ENCODE measurements around the gene RBMS3. TPM values are rescaled to one million over a fixed set of nuclear protein-coding genes. Genes with fewer than 3 reads are reported as not detected.
"Not testable (repeated sequence)": the region's sequence is repeated elsewhere in the genome, so short reads cannot be mapped to it uniquely, and the experiment has no call there.

The RBMS3 gene
- total RNA-seq, 5 donors from 2014 or later (not counting 1 experiment from before 2014, with no cell fraction given): 0.62 to 2.9 (median 1.4) TPM

- no peaks in the 10 kb centered on the region for H3K36me3 Mint-ChIP-seq
- H3K27ac Mint-ChIP-seq: no peak overlapping the region
- H3K4me3 Mint-ChIP-seq: no peak overlapping the region
- DNase-seq: no peak
- H3K4me1 ChIP-seq (ENCODE audit: control insufficient read depth in 1 of 2, extremely low read depth in 1 of 2, insufficient read depth in 2 of 2, low read length in 2 of 2): no peaks in the 10 kb centered on the region
- H3K4me1 Mint-ChIP-seq: no peaks in the 10 kb centered on the region
- no peaks in the 10 kb centered on the region for H3K36me3 ChIP-seq (ENCODE audit: control insufficient read depth in 2 of 2, extremely low read depth in 1 of 2, insufficient read depth in 1 of 2, low read length in 1 of 2)
- H3K27me3 Mint-ChIP-seq: no peaks in the 10 kb centered on the region
- 100% methylated on average over 1 of the region's 2 CpGs for WGBS (ENCODE audit: insufficient coverage)
- no peak overlapping the region for H3K27ac ChIP-seq (ENCODE audit: low read length)
- POLR2A ChIA-PET: no interaction called here
- CTCF ChIA-PET: no interaction called here
- ATAC-seq (replicated peaks in 1 of 4): no peak
- no peaks in the 10 kb centered on the region for H3K27me3 ChIP-seq (replicated peaks in 1 of 2; ENCODE audit: control insufficient read depth in 2 of 2, extremely low read depth in 1 of 2, insufficient read depth in 2 of 2, low read length in 1 of 2)
- H3K9me3 ChIP-seq: no peaks in the 10 kb centered on the region
- H3K4me3 ChIP-seq (ENCODE audit: control insufficient read depth in 1 of 2, extremely low read depth in 1 of 2, low read length in 1 of 2): no peak overlapping the region
- H3K9me3 Mint-ChIP-seq: no peaks in the 10 kb centered on the region
Measured at GRCh38 chr3:29521751-29522150, 240.9 kb downstream of the RBMS3 start.

DNA sequence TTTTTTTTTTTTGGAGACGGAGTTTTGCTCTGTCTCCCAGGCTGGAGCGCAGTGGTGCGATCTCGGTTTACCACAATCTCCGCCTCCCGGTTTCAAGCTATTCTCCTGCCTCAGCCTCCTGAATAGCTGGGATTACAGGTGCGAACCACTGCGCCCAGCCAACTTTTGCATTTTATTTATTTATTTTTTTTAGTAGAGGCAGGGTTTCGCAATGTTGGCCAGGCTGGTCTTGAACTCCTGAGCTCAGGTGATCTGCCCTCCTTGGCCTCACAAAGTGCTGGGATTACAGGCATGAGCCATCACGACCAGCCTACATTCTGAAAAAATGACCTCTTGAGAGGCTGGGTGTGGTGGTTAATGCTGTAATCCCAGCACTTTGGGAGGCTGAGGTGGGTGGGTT lies 243.6 kb downstream of the RBMS3 start:
- H3K9me3 ChIP-seq; H3K4me1 Mint-ChIP-seq; ATAC-seq (replicated peaks in 1 of 4); POLR2A ChIA-PET; CTCF ChIA-PET; DNase-seq; H3K27me3 ChIP-seq (replicated peaks in 1 of 2; ENCODE audit: control insufficient read depth in 2 of 2, extremely low read depth in 1 of 2, insufficient read depth in 2 of 2, low read length in 1 of 2); H3K27ac ChIP-seq (ENCODE audit: low read length); H3K36me3 ChIP-seq (ENCODE audit: control insufficient read depth in 2 of 2, extremely low read depth in 1 of 2, insufficient read depth in 1 of 2, low read length in 1 of 2); H3K9me3 Mint-ChIP-seq; H3K4me3 ChIP-seq (ENCODE audit: control insufficient read depth in 1 of 2, extremely low read depth in 1 of 2, low read length in 1 of 2); H3K27ac Mint-ChIP-seq; H3K4me3 Mint-ChIP-seq; H3K27me3 Mint-ChIP-seq; H3K36me3 Mint-ChIP-seq; H3K4me1 ChIP-seq (ENCODE audit: control insufficient read depth in 1 of 2, extremely low read depth in 1 of 2, insufficient read depth in 2 of 2, low read length in 2 of 2): not testable (repeated sequence)
- WGBS (ENCODE audit: insufficient coverage): 30% methylated on average over 1 of the region's 10 CpGs

- ChIA-PET CTCF (no interaction called here), POLR2A (no interaction called here)
- Mint-ChIP-seq H3K36me3 (no peaks in the 10 kb centered on the region), H3K27ac (no peak overlapping the region), H3K4me1 (no peaks in the 10 kb centered on the region), H3K4me3 (no peak overlapping the region), H3K27me3 (no peaks in the 10 kb centered on the region), H3K9me3 (no peaks in the 10 kb centered on the region)
- ATAC-seq (replicated peaks in 1 of 4) (no peak), DNase-seq (no peak)
- Histone ChIP-seq H3K36me3 (ENCODE audit: control insufficient read depth in 2 of 2, extremely low read depth in 1 of 2, insufficient read depth in 1 of 2, low read length in 1 of 2) (no peaks in the 10 kb centered on the region), H3K27ac (ENCODE audit: low read length) (no peak overlapping the region), H3K27me3 (replicated peaks in 1 of 2; ENCODE audit: control insufficient read depth in 2 of 2, extremely low read depth in 1 of 2, insufficient read depth in 2 of 2, low read length in 1 of 2) (no peaks in the 10 kb centered on the region), H3K9me3 (no peaks in the 10 kb centered on the region), H3K4me1 (ENCODE audit: control insufficient read depth in 1 of 2, extremely low read depth in 1 of 2, insufficient read depth in 2 of 2, low read length in 2 of 2) (no peaks in the 10 kb centered on the region), H3K4me3 (ENCODE audit: control insufficient read depth in 1 of 2, extremely low read depth in 1 of 2, low read length in 1 of 2) (no peak overlapping the region)
- WGBS (ENCODE audit: insufficient coverage): 67% methylated on average over 1 of the region's 1 CpG
Measured at GRCh38 chr3:29525254-29525881, 244.5 kb downstream of the RBMS3 start.

GRCh38 chr3:29527246-29527645 lies 246.4 kb downstream of the RBMS3 start:
- Mint-ChIP-seq H3K27ac (no peak overlapping the region), H3K27me3 (no peaks in the 10 kb centered on the region), H3K4me3 (no peak overlapping the region), H3K4me1 (no peaks in the 10 kb centered on the region), H3K36me3 (no peaks in the 10 kb centered on the region), H3K9me3 (no peaks in the 10 kb centered on the region)
- ChIA-PET POLR2A (no interaction called here), CTCF (no interaction called here)
- no peak overlapping the region for H3K27ac ChIP-seq (ENCODE audit: low read length)
- H3K36me3 ChIP-seq (ENCODE audit: control insufficient read depth in 2 of 2, extremely low read depth in 1 of 2, insufficient read depth in 1 of 2, low read length in 1 of 2): no peaks in the 10 kb centered on the region
- H3K4me3 ChIP-seq (ENCODE audit: control insufficient read depth in 1 of 2, extremely low read depth in 1 of 2, low read length in 1 of 2): no peak overlapping the region
- no peaks in the 10 kb centered on the region for H3K9me3 ChIP-seq
- no peak for ATAC-seq (replicated peaks in 1 of 4)
- no peaks in the 10 kb centered on the region for H3K27me3 ChIP-seq (replicated peaks in 1 of 2; ENCODE audit: control insufficient read depth in 2 of 2, extremely low read depth in 1 of 2, insufficient read depth in 2 of 2, low read length in 1 of 2)
- no peak for DNase-seq
- no CpG with 5 or more reads among the region's 1 CpG for WGBS (ENCODE audit: insufficient coverage)
- H3K4me1 ChIP-seq (ENCODE audit: control insufficient read depth in 1 of 2, extremely low read depth in 1 of 2, insufficient read depth in 2 of 2, low read length in 2 of 2): no peaks in the 10 kb centered on the region

DNA sequence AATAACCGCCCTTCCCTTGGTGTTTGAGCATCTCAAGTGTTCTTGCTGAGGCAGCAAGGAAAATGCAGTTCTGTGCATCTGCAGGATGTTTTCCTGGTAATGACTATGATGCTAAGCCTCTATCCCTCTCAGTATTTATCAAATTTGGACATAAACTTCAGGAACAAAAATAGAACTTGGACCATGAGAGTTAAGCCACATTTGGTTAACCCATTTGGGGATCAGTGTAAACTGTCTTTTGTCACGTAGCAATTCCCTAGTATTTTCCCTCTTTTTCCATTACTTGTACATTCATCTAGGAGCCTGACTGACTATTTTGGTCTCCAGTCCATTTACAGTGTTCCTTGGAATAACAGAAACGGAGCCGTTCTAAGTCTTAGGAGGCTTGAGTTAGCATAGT lies 250.8 kb downstream of the RBMS3 start:
- H3K4me1 Mint-ChIP-seq: no peaks in the 10 kb centered on the region
- no peak overlapping the region for H3K27ac Mint-ChIP-seq
- H3K36me3 Mint-ChIP-seq: no peaks in the 10 kb centered on the region
- CTCF ChIA-PET: no interaction called here
- Histone ChIP-seq H3K36me3 (ENCODE audit: control insufficient read depth in 2 of 2, extremely low read depth in 1 of 2, insufficient read depth in 1 of 2, low read length in 1 of 2) (no peaks in the 10 kb centered on the region), H3K4me3 (ENCODE audit: control insufficient read depth in 1 of 2, extremely low read depth in 1 of 2, low read length in 1 of 2) (no peak overlapping the region), H3K27me3 (replicated peaks in 1 of 2; ENCODE audit: control insufficient read depth in 2 of 2, extremely low read depth in 1 of 2, insufficient read depth in 2 of 2, low read length in 1 of 2) (no peaks in the 10 kb centered on the region), H3K4me1 (ENCODE audit: control insufficient read depth in 1 of 2, extremely low read depth in 1 of 2, insufficient read depth in 2 of 2, low read length in 2 of 2) (no peaks in the 10 kb centered on the region), H3K9me3 (no peaks in the 10 kb centered on the region), H3K27ac (ENCODE audit: low read length) (no peak overlapping the region)
- ATAC-seq (replicated peaks in 1 of 4): no peak
- H3K4me3 Mint-ChIP-seq: no peak overlapping the region
- POLR2A ChIA-PET: no interaction called here
- H3K9me3 Mint-ChIP-seq: no peaks in the 10 kb centered on the region
- DNase-seq: no peak
- H3K27me3 Mint-ChIP-seq: no peaks in the 10 kb centered on the region
- WGBS (ENCODE audit: insufficient coverage): 100% methylated on average over 1 of the region's 4 CpGs

DNA sequence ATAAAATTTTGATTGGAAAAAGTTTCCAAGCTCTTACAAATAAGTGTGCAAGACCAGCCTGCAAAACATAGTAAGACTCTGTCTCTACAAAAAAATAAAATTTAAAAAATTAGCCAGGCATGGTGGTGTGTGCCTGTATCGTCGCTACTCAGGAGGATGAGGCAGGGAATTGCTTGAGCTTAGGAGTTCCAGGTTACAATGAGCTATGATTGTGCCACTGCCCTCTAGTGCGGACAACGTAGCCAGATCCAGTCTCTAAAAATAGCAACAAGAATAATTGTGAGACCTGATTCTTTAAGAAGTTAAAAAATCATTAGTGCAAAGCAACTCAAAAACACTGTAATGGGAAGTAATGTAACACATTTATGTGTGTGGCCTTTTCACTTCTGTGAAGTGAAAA lies 251.6 kb downstream of the RBMS3 start:
- WGBS (ENCODE audit: insufficient coverage): 100% methylated on average over 2 of the region's 4 CpGs
- ChIA-PET CTCF (no interaction called here), POLR2A (interaction anchor here in 1 of 2 donors (0.6 kb wide), 1 partner anchor 37 kb away, joined by 3 read pairs; no protein-coding TSS in a partner anchor)
- H3K4me1 Mint-ChIP-seq: no peaks in the 10 kb centered on the region
- no peaks in the 10 kb centered on the region for H3K9me3 Mint-ChIP-seq
- Histone ChIP-seq H3K9me3 (no peaks in the 10 kb centered on the region), H3K4me3 (ENCODE audit: control insufficient read depth in 1 of 2, extremely low read depth in 1 of 2, low read length in 1 of 2) (no peak overlapping the region), H3K36me3 (ENCODE audit: control insufficient read depth in 2 of 2, extremely low read depth in 1 of 2, insufficient read depth in 1 of 2, low read length in 1 of 2) (no peaks in the 10 kb centered on the region), H3K27ac (ENCODE audit: low read length) (no peak overlapping the region), H3K27me3 (replicated peaks in 1 of 2; ENCODE audit: control insufficient read depth in 2 of 2, extremely low read depth in 1 of 2, insufficient read depth in 2 of 2, low read length in 1 of 2) (no peaks in the 10 kb centered on the region), H3K4me1 (ENCODE audit: control insufficient read depth in 1 of 2, extremely low read depth in 1 of 2, insufficient read depth in 2 of 2, low read length in 2 of 2) (no peaks in the 10 kb centered on the region)
- H3K4me3 Mint-ChIP-seq: no peak overlapping the region
- no peaks in the 10 kb centered on the region for H3K36me3 Mint-ChIP-seq
- H3K27me3 Mint-ChIP-seq: no peaks in the 10 kb centered on the region
- H3K27ac Mint-ChIP-seq: no peak overlapping the region
- no peak for DNase-seq
- ATAC-seq (replicated peaks in 1 of 4): no peak

GRCh38 chr3:29534006-29534405 lies 253.1 kb downstream of the RBMS3 start:
- Mint-ChIP-seq H3K4me1 (no peaks in the 10 kb centered on the region), H3K4me3 (no peak overlapping the region), H3K9me3 (no peaks in the 10 kb centered on the region), H3K27me3 (no peaks in the 10 kb centered on the region), H3K27ac (no peak overlapping the region), H3K36me3 (no peaks in the 10 kb centered on the region)
- no peaks in the 10 kb centered on the region for H3K4me1 ChIP-seq (ENCODE audit: control insufficient read depth in 1 of 2, extremely low read depth in 1 of 2, insufficient read depth in 2 of 2, low read length in 2 of 2)
- ChIA-PET CTCF (no interaction called here), POLR2A (no interaction called here)
- H3K27ac ChIP-seq (ENCODE audit: low read length): no peak overlapping the region
- ATAC-seq (replicated peaks in 1 of 4) (no peak), DNase-seq (no peak)
- WGBS (ENCODE audit: insufficient coverage): no CpG with 5 or more reads among the region's 3 CpGs
- no peaks in the 10 kb centered on the region for H3K9me3 ChIP-seq
- no peaks in the 10 kb centered on the region for H3K36me3 ChIP-seq (ENCODE audit: control insufficient read depth in 2 of 2, extremely low read depth in 1 of 2, insufficient read depth in 1 of 2, low read length in 1 of 2)
- H3K27me3 ChIP-seq (replicated peaks in 1 of 2; ENCODE audit: control insufficient read depth in 2 of 2, extremely low read depth in 1 of 2, insufficient read depth in 2 of 2, low read length in 1 of 2): no peaks in the 10 kb centered on the region
- H3K4me3 ChIP-seq (ENCODE audit: control insufficient read depth in 1 of 2, extremely low read depth in 1 of 2, low read length in 1 of 2): no peak overlapping the region

All from T-cell (primary cell).